ENCODE results near the gene SHROOM1. TPM values are rescaled to one million over a fixed set of nuclear protein-coding genes. Genes with fewer than 3 reads are reported as not detected.

SHROOM1 gene
- total and polyA plus RNA-seq, 2 donors (not counting 1 experiment from before 2014, with no cell fraction given): 1.3 to 2.3 TPM

GRCh38 chr5:132787076-132787475 is 43.4 kb downstream of the SHROOM1 start:
- Histone ChIP-seq H3K4me3 (ENCODE audit: control extremely low read depth in 1 of 5, extremely low read depth in 1 of 5, insufficient read depth in 1 of 5, low read depth in 2 of 5, low read length in 4 of 5) (no peak overlapping the region), H2AFZ (ENCODE audit: insufficient read depth, low read depth, low read length, poor library complexity, severe bottlenecking) (no peak overlapping the region), H3K27me3 (replicated peaks in 1 of 4; ENCODE audit: control extremely low read depth in 1 of 4, control insufficient read depth in 3 of 4, insufficient read depth in 4 of 4, low read length in 3 of 4) (peaks cover 0 to 22% (median 8%) of the 10 kb centered on the region in 4 experiments), H3K4me2 (replicated peaks; ENCODE audit: low read depth, low read length, poor library complexity, severe bottlenecking) (no peak overlapping the region), H3K36me3 (replicated peaks in 1 of 2; ENCODE audit: control extremely low read depth in 1 of 2, control insufficient read depth in 1 of 2, extremely low read depth in 1 of 2, insufficient read depth in 2 of 2, low read length in 1 of 2) (no peaks in the 10 kb centered on the region), H3K9ac (ENCODE audit: low read length) (no peak overlapping the region), H3K79me2 (ENCODE audit: control insufficient read depth, insufficient read depth, low read length) (no peaks in the 10 kb centered on the region), H3K27ac (ENCODE audit: low read length in 2 of 2) (no peak overlapping the region), H3K9me3 (ENCODE audit: control extremely low read depth in 1 of 3, control insufficient read depth in 2 of 3, insufficient read depth in 1 of 3, low read length in 2 of 3) (no peaks in the 10 kb centered on the region), H3K4me1 (ENCODE audit: control insufficient read depth in 2 of 2, insufficient read depth in 2 of 2, low read length in 2 of 2) (no peaks in the 10 kb centered on the region), H4K20me1 (ENCODE audit: control insufficient read depth, insufficient read depth, low read length, poor library complexity, severe bottlenecking) (no peaks in the 10 kb centered on the region)
- Mint-ChIP-seq H3K27ac (no peak overlapping the region), H3K4me1 (no peaks in the 10 kb centered on the region), H3K9me3 (ENCODE audit: insufficient read depth) (no peaks in the 10 kb centered on the region), H3K27me3 (peaks cover 28% of the 10 kb centered on the region), H3K4me3 (no peak overlapping the region)
- intact Hi-C loops (cut with micrococcal nuclease): no loop called here
- ATAC-seq (ENCODE audit: low read depth) (no peak), DNase-seq (no peak)
- ChIA-PET POLR2A (no interaction called here), CTCF (no interaction called here)
- no peak for TF ChIP-seq EZH2 (IDR thresholded peaks at IDR 0.05; ENCODE audit: borderline replicate concordance, insufficient read depth, low read depth, low read length, poor library complexity, severe bottlenecking)
- no peak for TF ChIP-seq CTCF (IDR thresholded peaks at IDR 0.05)
- WGBS (ENCODE audit: insufficient coverage): no CpG with 5 or more reads among the region's 1 CpG

GRCh38 chr5:132785864-132786263 is 44.6 kb downstream of the SHROOM1 start:
- Histone ChIP-seq H3K9ac (ENCODE audit: low read length) (no peak overlapping the region), H3K27me3 (replicated peaks in 1 of 4; ENCODE audit: control extremely low read depth in 1 of 4, control insufficient read depth in 3 of 4, insufficient read depth in 4 of 4, low read length in 3 of 4) (peaks cover 0 to 25% (median 15%) of the 10 kb centered on the region in 4 experiments), H3K4me2 (replicated peaks; ENCODE audit: low read depth, low read length, poor library complexity, severe bottlenecking) (no peak overlapping the region), H3K79me2 (ENCODE audit: control insufficient read depth, insufficient read depth, low read length) (no peaks in the 10 kb centered on the region), H3K36me3 (replicated peaks in 1 of 2; ENCODE audit: control extremely low read depth in 1 of 2, control insufficient read depth in 1 of 2, extremely low read depth in 1 of 2, insufficient read depth in 2 of 2, low read length in 1 of 2) (no peaks in the 10 kb centered on the region), H3K9me3 (ENCODE audit: control extremely low read depth in 1 of 3, control insufficient read depth in 2 of 3, insufficient read depth in 1 of 3, low read length in 2 of 3) (no peaks in the 10 kb centered on the region), H2AFZ (ENCODE audit: insufficient read depth, low read depth, low read length, poor library complexity, severe bottlenecking) (no peak overlapping the region), H3K4me3 (ENCODE audit: control extremely low read depth in 1 of 5, extremely low read depth in 1 of 5, insufficient read depth in 1 of 5, low read depth in 2 of 5, low read length in 4 of 5) (no peak overlapping the region), H3K27ac (ENCODE audit: low read length in 2 of 2) (no peak overlapping the region), H4K20me1 (ENCODE audit: control insufficient read depth, insufficient read depth, low read length, poor library complexity, severe bottlenecking) (no peaks in the 10 kb centered on the region), H3K4me1 (ENCODE audit: control insufficient read depth in 2 of 2, insufficient read depth in 2 of 2, low read length in 2 of 2) (no peaks in the 10 kb centered on the region)
- Mint-ChIP-seq H3K27me3 (peaks cover 32% of the 10 kb centered on the region), H3K4me3 (no peak overlapping the region), H3K27ac (no peak overlapping the region), H3K4me1 (no peaks in the 10 kb centered on the region), H3K9me3 (ENCODE audit: insufficient read depth) (no peaks in the 10 kb centered on the region)
- 100% methylated on average over 1 of the region's 4 CpGs for WGBS (ENCODE audit: insufficient coverage)
- ChIA-PET CTCF (interaction anchor here (0.7 kb wide), 1 partner anchor 34 kb away, joined by 3 read pairs; no protein-coding TSS in a partner anchor), POLR2A (no interaction called here)
- DNase-seq (no peak), ATAC-seq (ENCODE audit: low read depth) (no peak)
- TF ChIP-seq CTCF (IDR thresholded peaks at IDR 0.05) (no peak), EZH2 (IDR thresholded peaks at IDR 0.05; ENCODE audit: borderline replicate concordance, insufficient read depth, low read depth, low read length, poor library complexity, severe bottlenecking) (no peak)
- intact Hi-C loops (cut with micrococcal nuclease): no loop called here

Measured in B cell (primary cell).